GM21390 (cell line): ENCODE data around the gene UBXN1.

ENCODE experiments used
- ATAC-seq: cut with Tn5 transposase; IDR thresholded peaks from one replicate; pipeline ENCODE4 v1.9.1; 2021; ENCODE audit not compliant: unreplicated experiment

The UBXN1 gene

DNA sequence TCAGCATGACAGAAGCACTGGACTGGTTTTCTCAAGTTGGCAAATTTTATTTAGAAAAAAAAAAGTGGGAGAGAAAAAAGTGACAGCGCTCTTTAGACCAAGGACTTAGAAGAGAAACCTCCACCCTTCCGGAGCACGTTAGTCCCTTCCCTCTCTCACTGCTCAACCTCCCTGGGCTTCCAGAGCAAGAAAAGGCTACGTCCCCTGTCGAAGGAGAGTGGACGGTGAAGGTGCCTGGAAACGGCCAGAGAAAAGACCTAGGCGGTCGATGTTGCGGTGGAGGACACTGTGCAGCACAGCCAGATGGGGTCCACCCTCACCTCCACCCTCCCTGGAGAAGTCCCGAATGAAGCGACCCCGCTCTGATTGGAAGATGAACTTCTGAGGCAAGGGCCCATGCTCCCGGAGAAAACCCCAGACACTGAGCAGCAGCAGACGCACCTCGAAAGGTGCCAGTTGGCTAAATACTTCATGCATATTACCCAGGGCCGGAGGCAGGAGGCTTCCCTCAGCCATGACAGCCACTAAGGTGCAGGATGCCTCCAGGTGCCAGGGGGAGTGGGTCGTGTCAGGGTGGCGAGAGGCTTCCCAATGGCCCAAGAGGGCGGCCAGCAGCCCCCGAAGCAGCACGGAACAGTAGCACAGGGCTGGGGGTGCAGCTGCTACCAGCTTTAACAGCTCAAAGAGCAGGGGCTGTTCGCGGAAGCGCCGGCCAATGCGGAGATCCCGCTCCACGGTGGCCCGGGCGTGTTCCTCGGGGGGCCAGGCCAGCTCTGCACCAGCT, 31.9 kb downstream of the UBXN1 start:
- ATAC-seq, result no peak

DNA sequence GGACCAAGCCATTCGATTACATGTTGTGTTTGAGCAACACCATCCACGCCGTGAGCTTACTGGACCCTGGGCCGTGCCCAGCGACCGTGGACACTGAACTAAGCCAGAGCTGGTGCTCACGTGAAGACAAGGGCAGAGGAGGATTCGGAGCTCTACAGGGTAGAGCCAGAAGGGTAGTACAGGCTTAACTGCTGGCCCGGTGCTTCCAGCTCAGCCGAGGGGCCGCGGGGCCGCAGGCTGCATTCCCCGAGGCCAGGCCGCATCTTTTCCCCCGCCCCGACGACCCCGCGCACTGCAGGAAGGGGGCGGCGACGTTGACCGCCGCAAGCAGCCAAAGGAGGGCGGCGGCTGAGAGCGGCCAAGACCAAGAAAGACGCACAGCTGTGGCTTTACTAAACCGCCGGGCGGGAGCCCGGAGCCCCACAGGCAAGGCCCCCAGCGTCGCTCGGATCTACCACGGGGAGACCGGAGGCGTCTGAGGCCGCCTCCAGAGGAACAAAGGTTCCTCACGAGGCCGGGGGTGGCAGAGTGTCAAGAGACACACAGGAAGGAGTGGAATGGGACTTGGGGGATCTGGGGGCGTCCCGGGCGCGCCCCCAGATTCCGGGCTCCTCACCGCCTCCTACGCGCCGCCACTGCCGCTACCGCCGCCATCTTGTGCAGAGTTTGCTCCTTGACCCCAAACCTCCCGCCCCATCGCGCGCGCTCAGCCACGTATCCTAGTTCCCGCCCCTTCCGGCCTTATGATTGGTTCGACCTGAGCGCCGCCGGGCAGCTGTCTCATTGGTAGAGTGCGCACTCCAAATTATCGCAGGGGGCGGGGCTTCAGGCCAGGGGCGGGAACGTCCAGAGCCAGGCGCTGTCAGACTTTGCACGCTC, 32.7 kb downstream of the UBXN1 start, which contains the start of gene GANAB:
Gene GANAB, minus strand, starts transcription at position 668 of the 879 bp plus-strand sequence. Its CDS starts 14 bp downstream, at position 654.
- peak; percentile 88 for ATAC-seq

DNA sequence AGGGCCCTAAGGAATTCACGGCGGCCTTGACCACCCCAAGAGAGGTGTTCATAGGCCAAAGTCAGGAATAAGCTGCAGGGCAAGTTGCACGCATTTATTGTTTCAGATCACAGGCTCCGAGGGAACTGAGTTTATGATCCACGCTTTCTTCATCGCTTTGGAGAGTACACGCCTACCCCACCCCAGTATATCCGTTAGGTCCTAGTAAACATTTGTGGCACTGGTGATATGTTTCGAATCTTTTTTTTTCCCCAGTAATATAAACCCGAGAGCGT, 33.3 kb downstream of the UBXN1 start:
- ATAC-seq, result no peak

- no peak for ATAC-seq
These were observed 34.7 kb downstream of the UBXN1 start for GRCh38 chr11:62644220-62644619.

DNA sequence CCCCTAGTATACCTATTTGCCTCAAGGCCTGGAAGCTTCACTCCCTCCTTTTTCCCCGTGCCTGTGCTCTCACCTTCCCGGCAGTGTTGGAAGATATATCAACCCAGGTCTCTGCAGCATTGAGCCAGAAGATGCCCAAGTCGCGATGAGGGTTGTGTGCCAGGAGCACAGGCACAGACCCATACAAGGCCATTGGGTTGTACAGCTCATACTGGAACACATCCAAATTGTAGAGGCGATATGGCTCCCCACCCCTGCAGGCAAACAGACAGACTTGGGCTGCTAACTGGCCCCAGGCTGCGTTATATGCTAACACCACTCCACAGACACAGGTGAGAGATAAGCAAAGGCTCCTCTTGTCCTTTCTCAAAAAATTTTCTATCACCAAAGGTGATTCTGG, 46.4 kb downstream of the UBXN1 start:
- ATAC-seq, result no peak

- no peak for ATAC-seq
These were observed 51.2 kb downstream of the UBXN1 start for GRCh38 chr11:62627713-62628112.
